ENCODE results near the gene PDPK1.

The PDPK1 gene

DNA sequence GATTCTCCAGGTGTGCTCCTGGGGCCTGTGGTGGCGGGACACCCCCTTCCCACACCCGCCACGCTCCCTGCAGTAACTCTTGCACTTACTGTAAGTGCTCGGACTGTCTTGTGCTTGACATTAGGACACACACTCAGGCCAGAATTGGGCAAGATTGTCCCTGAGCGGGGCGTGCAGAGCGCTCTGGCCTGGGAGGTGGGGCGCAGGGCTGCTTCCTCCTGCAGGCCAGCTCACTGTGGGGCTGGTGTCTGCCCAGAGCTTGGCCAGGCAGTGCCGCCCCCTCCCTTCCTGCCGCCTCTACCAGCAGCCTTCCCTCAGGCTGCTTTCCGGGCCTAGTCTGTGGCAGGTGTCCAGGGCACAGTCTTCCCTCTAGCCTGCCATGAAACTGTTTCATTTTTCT, 30.2 kb upstream of the PDPK1 start:
- no peak overlapping the region for H3K4me3 ChIP-seq (ENCODE audit: low read length)
- TF ChIP-seq, protein P1, sequence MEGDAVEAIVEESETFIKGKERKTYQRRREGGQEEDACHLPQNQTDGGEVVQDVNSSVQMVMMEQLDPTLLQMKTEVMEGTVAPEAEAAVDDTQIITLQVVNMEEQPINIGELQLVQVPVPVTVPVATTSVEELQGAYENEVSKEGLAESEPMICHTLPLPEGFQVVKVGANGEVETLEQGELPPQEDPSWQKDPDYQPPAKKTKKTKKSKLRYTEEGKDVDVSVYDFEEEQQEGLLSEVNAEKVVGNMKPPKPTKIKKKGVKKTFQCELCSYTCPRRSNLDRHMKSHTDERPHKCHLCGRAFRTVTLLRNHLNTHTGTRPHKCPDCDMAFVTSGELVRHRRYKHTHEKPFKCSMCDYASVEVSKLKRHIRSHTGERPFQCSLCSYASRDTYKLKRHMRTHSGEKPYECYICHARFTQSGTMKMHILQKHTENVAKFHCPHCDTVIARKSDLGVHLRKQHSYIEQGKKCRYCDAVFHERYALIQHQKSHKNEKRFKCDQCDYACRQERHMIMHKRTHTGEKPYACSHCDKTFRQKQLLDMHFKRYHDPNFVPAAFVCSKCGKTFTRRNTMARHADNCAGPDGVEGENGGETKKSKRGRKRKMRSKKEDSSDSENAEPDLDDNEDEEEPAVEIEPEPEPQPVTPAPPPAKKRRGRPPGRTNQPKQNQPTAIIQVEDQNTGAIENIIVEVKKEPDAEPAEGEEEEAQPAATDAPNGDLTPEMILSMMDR (conservative IDR thresholded peaks at IDR 0.05; ENCODE audit: low read length), result no peak
- DNase-seq (ENCODE audit: low read depth), result no peak

DNA sequence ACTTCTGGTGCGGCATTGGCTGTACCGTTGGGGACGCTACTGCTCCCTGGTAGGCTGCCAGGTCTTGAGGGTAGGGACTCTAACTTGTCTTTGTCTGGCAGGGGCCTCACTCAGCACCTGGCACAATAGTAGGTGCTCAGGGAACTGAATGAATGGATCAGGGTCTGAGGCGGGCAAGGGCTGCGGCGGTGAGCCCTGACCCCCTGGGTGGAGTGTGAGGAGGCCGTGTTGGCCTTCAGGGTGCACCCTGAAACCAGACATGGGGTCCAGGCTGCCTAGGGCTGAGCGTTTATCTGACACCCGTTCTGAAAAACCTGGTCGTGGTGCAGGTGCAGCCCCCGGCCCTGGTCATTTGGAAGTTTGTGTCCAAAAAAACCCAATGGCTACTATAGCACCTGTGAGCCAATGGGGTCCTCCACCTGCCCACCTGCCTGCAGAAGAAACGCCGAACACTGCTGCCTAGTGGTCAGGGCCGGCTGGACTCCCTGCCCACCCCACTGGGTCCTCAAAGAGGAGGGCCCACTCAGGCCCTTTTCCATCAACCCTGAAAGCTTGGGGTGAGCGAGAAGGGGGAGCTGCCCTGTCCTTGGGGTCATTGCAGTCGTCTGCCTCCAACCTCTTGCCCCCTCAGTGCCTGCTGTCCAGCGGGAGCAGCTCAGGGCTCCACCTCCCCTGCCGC, 29.0 kb upstream of the PDPK1 start:
- DNase-seq (ENCODE audit: low read depth), result no peak
- TF ChIP-seq, protein P1 (conservative IDR thresholded peaks at IDR 0.05; ENCODE audit: low read length), result no peak
- H3K4me3 ChIP-seq (ENCODE audit: low read length), result no peak overlapping the region

DNA sequence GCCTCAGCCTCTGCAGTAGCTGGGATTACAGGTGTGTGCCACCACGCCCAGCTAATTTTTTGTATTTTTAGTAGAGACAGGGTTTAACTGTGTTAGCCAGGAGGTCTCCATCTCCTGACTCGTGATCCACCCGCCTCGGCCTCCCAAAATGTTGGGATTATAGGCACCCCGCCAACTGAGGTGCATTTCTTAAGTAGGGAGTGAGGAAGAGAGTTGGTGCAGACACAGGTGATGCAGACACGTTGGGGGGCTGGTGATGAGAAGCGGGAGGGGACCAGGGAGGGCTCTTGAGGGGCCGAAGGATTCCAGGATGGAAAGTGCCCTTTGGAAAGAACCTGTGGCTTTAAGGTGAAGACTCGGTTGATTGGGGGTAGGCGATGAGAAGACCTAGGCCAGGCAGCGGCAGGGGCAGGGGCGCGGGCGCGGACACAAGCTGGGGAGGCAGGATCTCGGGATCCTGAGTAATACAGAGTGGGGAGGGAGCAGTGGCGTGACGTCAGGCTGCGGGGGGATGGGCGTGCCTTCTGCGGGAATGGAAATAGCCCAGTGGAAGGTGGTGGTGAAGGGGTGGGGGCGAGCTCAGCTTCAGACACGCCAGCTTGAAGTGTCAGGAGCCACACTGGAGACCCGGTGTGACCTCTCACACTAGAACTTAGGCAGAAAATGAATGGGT, 26.6 kb upstream of the PDPK1 start:
- H3K4me3 ChIP-seq (ENCODE audit: low read length), result peak overlapping the region; percentile 17; the same call in 1 of the 2 replicates
- peak; percentile 45 for DNase-seq (ENCODE audit: low read depth)

DNA sequence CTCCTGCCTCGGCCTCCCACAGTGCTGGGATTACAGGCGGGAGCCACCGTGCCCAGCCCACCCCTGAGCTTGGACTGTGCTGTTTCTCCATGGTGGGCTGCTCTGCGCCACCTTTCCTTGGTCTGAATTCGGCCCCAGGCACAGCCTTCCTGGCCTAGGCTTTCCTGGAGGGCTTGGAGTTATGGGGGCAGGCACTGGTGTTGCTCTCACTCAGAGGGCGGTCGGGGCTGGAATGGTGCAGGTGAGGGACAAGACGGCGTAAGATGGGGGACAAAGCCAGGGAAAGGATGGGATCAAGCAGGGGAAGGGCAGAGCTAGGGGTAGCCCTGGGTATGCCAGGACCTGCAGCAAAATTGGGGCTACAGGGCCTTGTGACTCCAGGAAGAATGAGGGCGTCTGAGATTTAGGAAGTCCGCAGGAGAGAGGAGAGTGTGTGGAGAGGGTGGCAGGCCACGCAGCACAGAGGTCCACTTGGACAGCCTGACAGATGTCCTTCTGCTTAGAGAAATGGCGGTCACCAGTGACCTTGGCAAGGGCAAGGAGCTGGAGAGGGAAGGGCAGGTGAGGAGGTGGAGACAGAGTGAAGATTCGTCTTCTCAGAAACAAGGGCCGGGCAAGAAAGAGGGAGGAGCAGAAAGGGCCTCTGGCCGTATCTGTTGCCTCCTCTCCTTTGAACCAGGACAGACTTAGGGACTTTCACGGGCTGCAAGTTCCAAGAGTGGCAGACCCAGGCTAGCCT, 25.7 kb upstream of the PDPK1 start:
- TF ChIP-seq, protein P1 (conservative IDR thresholded peaks at IDR 0.05; ENCODE audit: low read length), result no peak
- no peak overlapping the region for H3K4me3 ChIP-seq (ENCODE audit: low read length)
- DNase-seq (ENCODE audit: low read depth), result no peak

More for the DNA sequence above, 26.6 kb upstream of the PDPK1 start:
- TF ChIP-seq, protein P1 (conservative IDR thresholded peaks at IDR 0.05; ENCODE audit: low read length), result no peak

DNA sequence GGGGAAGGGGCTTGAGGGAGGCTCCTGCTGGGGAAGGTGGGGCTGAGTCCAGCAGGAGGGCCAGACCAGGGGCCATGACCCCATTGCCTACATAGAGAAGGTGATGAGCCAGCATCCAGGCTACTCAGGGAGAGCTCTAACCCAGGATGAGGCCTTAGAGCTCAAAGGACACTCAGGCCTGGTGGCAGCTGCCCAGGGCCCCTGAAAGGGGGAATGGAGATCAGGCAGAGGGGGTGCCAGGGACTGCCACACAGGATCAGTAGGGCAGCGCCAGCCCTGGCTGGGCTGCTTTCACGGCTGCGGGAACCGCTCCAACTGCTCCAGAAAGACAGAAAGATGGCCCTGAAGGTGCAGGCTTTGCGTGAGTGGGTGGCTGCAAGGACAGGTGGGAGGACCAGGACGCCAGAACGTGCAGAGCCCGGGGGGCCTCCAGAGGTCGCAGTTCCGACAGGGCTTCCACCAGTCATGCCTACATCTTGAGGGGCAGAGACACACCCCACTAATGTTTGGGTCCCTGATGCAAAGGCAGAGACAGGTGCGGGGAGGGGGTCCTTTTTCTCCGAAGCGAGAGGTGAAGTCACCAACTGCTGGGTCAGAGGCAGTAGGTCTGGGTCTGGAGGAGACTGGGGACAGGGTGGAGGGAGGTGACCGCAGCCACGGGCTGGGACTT, 25.0 kb upstream of the PDPK1 start:
- TF ChIP-seq, protein P1 (conservative IDR thresholded peaks at IDR 0.05; ENCODE audit: low read length), result no peak; the same call in 1 of the 2 replicates
- no peak for DNase-seq (ENCODE audit: low read depth)
- H3K4me3 ChIP-seq (ENCODE audit: low read length), result peak overlapping the region; percentile 88

DNA sequence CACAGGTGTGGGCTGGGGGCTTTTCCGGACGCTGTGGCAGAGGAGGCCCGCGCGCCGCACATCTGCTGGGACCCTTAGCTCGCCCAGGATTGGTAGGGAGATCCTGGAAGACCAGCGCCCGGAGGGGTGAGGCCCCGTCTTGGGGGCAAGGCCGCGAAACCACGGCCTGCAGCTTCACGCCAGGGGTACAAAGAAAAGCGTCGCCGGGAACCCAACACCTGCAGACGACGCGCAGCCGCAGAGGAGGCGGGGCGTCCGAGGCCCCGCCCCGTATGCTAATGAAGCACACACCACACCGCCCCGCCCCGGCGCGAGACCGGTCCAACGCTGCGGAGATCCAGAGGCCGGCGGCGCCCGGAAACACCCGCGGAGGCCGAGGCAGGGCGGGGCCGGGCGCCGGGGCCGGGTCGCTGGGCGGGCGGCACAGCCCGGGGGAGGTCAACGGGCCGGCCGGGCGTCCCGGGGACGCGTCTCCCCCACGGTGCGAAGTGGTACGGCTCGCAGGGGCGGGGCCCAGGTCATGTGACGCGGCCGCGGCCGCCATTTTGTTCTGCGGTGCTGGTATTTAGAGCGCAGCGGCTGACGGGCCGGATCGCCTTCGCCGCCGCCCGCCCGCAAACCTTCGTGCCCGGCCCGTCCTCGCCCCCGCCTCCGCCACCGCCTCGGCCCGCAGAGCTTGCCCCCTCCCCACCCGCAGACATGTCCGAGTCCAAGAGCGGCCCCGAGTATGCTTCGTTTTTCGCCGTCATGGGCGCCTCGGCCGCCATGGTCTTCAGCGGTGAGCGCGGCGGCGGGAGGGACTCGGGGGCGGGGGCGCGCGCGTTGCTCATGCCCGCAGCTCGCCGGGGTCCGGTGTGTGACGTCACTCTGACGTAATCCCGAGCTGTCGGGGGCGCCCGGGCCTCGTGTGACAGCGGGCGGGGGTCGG, 24.2 kb upstream of the PDPK1 start, which contains the start of gene ATP6V0C:
Gene ATP6V0C, plus strand, starts transcription at position 548 of the 928 bp plus-strand sequence. Its CDS starts 152 bp downstream, at position 700.
- peak; percentile 84 for DNase-seq (ENCODE audit: low read depth)
- TF ChIP-seq, protein P1 (conservative IDR thresholded peaks at IDR 0.05; ENCODE audit: low read length), result no peak
- H3K4me3 ChIP-seq (ENCODE audit: low read length), result peak within 1 kb of the TSS; percentile 88
